Right lobe of liver (tissue), 6 donors: Measurements from ENCODE around the gene PEAK1. TPM values are rescaled to one million over a fixed set of nuclear protein-coding genes. Genes with fewer than 3 reads are reported as not detected.

Experiments used
- ATAC-seq, 4 donors: fragments of 200-7000 bp; cut with Tn5 transposase; one replicate each; pipeline ENCODE4 v1.9.1; 2020; ENCODE audit warnings: mild to moderate bottlenecking in 4 of 4, moderate library complexity in 4 of 4
- DNase-seq, 3 donors: peaks; one replicate each; pipeline ENCODE4 v3.0.0-alpha.2; 2020
- H3K27ac ChIP-seq, 3 donors: fragments of 200-600 bp; one replicate each; pipeline ENCODE4 v1.8.0; 2022
- H3K27me3 ChIP-seq, 2 donors: fragments of 200-600 bp; one replicate each; pipeline ENCODE4 v1.8.0; 2022
- H3K36me3 ChIP-seq, 4 donors: fragments of 200-600 bp; sonication (generic) in 1 of 4; one replicate each; pipeline versions ENCODE4 v1.5.1 to v1.8.0; 2017 to 2022; ENCODE audit warnings: control low read depth in 1 of 4
- H3K4me1 ChIP-seq, 4 donors: fragments of 200-600 bp; sonication (generic) in 1 of 4; one replicate each; pipeline versions ENCODE4 v1.5.1 to v1.8.0; 2017 to 2022; ENCODE audit warnings: control low read depth in 1 of 4
- H3K4me3 ChIP-seq, 3 donors: fragments of 200-600 bp; one replicate each; pipeline ENCODE4 v1.8.0; 2022
- H3K9me3 ChIP-seq, 4 donors: fragments of 200-600 bp; sonication (generic) in 1 of 4; one replicate each; pipeline versions ENCODE4 v1.5.1 to v1.8.0; 2017 to 2022; ENCODE audit warnings: control low read depth in 1 of 4
- POLR2A ChIP-seq: fragments of 450-650 bp; IDR thresholded peaks from one replicate; pipeline ENCODE4 v1.6.1; 2017; ENCODE audit warnings: antibody characterized with exemption, mild to moderate bottlenecking
- WGBS: methylation state at CpG from one replicate; pipeline ENCODE4 v1.1.6; 2018; ENCODE audit warnings: low coverage, low lambda C conversion rate; ENCODE audit not compliant: insufficient coverage; ENCODE audit errors: missing lambda C conversion rate; 5-methylcytosine and 5-hydroxymethylcytosine counted together
- intact Hi-C, 2 donors: fragments of 100-400 bp; cut with DNase I; formaldehyde crosslinking; loops; one replicate each; pipeline versions ENCODE4 v1.11.2 to v1.14.1; 2022
- total RNA-seq, 6 experiments: library from RNA; depleted of rRNA in 2 of 6; stranded (reverse); fragments of >200 nt in 2 of 6; fragmentation: NEBNext Ultra II Directional in 3 of 6; extraction: Animal tissue kit (Norgen Biotek cat#: 25700) in 3 of 6; gene quantifications; one replicate each; pipeline versions ENCODE4 v1.1.0 to v1.2.4, GENCODE V29; 2016 to 2023
- TF ChIP-seq, protein P1 (sequence below), 4 donors: fragments of 200-600 bp in 3 of 4; fragments of 450-650 bp in 1 of 4; IDR thresholded peaks; one replicate each; pipeline versions ENCODE4 v1.5.1 to v1.8.0; 2016 to 2022; ENCODE audit warnings: antibody characterized with exemption in 4 of 4, mild to moderate bottlenecking in 2 of 4
- donor health status: DM: no; HTN: yes; CAD: no.
- donor health status: DM: no; HTN: no; CAD: no.
- donor health status: DM: no; HTN: no; CAD: no.
- donor health status: DM: no; HTN: yes; CAD: no.
- donor health status: DM: no; HTN: yes; CAD: no.

PEAK1 gene
- total RNA-seq, 6 experiments from 2014 or later, result 5.9 to 18.4 (median 10.1) TPM

- no peak for TF ChIP-seq POLR2A
- TF ChIP-seq, protein P1, sequence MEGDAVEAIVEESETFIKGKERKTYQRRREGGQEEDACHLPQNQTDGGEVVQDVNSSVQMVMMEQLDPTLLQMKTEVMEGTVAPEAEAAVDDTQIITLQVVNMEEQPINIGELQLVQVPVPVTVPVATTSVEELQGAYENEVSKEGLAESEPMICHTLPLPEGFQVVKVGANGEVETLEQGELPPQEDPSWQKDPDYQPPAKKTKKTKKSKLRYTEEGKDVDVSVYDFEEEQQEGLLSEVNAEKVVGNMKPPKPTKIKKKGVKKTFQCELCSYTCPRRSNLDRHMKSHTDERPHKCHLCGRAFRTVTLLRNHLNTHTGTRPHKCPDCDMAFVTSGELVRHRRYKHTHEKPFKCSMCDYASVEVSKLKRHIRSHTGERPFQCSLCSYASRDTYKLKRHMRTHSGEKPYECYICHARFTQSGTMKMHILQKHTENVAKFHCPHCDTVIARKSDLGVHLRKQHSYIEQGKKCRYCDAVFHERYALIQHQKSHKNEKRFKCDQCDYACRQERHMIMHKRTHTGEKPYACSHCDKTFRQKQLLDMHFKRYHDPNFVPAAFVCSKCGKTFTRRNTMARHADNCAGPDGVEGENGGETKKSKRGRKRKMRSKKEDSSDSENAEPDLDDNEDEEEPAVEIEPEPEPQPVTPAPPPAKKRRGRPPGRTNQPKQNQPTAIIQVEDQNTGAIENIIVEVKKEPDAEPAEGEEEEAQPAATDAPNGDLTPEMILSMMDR (IDR thresholded peaks at IDR 0.05), result no peak
- Histone ChIP-seq H3K9me3 (no peaks in the 10 kb centered on the region), H3K27ac (no peak overlapping the region), H3K27me3 (no peaks in the 10 kb centered on the region), H3K4me3 (no peak overlapping the region), H3K36me3 (no peaks in the 10 kb centered on the region), H3K4me1 (peaks cover 0 to 6% (median 0%) of the 10 kb centered on the region in 4 donors)
- DNase-seq (no peak), ATAC-seq (no peak)
- intact Hi-C loops, result no loop called here
- WGBS, result 33% methylated on average over 1 of the region's 5 CpGs
Measured at GRCh38 chr15:77081971-77082370, 337.9 kb downstream of the PEAK1 start.

DNA sequence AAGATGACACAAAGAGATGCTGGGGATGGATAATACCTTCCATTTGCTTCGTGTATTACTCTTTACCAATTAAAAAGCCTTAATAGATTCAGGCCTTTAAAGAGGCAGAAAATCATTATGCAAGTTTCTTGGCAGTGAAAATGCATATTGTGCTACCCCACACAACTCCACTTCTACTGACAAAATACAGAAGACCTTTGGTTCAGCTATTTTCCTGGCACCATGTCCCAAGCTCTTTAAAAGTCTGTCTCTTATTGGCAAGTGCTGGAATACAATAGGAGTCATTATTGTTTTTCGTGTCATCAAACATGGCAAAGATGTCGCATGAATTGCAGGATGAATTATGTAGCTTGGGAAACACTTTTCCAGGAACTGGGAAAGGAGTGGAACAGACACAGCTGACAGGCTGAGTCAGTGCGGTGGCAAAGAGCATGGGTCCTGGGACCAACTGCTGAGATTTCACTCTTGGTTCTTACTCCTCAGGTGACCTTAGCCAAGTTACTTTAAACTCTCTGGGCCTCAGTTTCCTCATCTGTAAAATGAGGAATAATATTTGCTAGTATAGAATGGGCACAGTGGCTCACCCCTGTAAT lies 343.5 kb downstream of the PEAK1 start:
- ATAC-seq, result no peak

DNA sequence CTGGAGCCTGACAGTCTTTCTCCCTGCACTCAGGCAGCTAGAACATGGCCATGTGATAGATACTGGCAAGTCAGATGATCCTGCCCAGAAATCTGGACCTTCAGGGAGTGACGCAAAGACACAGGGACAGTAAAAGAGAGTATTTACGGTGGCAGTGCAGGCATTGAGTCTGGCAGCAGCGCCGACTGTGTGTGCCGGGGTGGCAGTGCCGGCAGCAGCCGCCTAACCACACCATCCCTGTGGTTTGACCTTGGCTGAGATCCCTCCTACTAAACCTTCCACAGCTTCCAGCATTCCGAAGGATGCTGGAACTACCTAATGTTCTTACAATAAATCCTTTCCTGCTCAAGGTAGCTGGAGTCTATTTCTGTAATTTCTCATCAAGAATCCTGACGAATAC lies 344.4 kb downstream of the PEAK1 start:
- no peaks in the 10 kb centered on the region for H3K36me3 ChIP-seq
- ATAC-seq (no peak), DNase-seq (no peak)
- no peak overlapping the region for H3K27ac ChIP-seq
- no peaks in the 10 kb centered on the region for H3K4me1 ChIP-seq
- no peaks in the 10 kb centered on the region for H3K9me3 ChIP-seq
- 72% methylated on average over 9 of the region's 9 CpGs for WGBS
- intact Hi-C loops, result no loop called here
- H3K4me3 ChIP-seq, result no peak overlapping the region
- no peak for TF ChIP-seq POLR2A
- TF ChIP-seq, protein P1 (IDR thresholded peaks at IDR 0.05), result no peak
- no peaks in the 10 kb centered on the region for H3K27me3 ChIP-seq

More for the DNA sequence above, 343.5 kb downstream of the PEAK1 start:
- intact Hi-C loops, result no loop called here
- H3K27ac ChIP-seq, result no peak overlapping the region
- H3K27me3 ChIP-seq, result no peaks in the 10 kb centered on the region
- no peaks in the 10 kb centered on the region for H3K36me3 ChIP-seq
- TF ChIP-seq, protein P1 (IDR thresholded peaks at IDR 0.05), result no peak
- H3K9me3 ChIP-seq, result no peaks in the 10 kb centered on the region
- no peak overlapping the region for H3K4me3 ChIP-seq
- 65% methylated on average over 3 of the region's 4 CpGs for WGBS
- H3K4me1 ChIP-seq, result no peaks in the 10 kb centered on the region
- no peak for DNase-seq

GRCh38 chr15:77074350-77074749 lies 345.6 kb downstream of the PEAK1 start:
- Histone ChIP-seq H3K36me3 (no peaks in the 10 kb centered on the region), H3K27ac (no peak overlapping the region), H3K4me1 (peaks cover 0 to 5% (median 2%) of the 10 kb centered on the region in 4 donors), H3K4me3 (no peak overlapping the region), H3K9me3 (no peaks in the 10 kb centered on the region), H3K27me3 (no peaks in the 10 kb centered on the region)
- ATAC-seq (no peak), DNase-seq (no peak)
- intact Hi-C loops, result no loop called here
- TF ChIP-seq, protein P1 (IDR thresholded peaks at IDR 0.05), result no peak
- TF ChIP-seq POLR2A, result no peak
- WGBS, result 60% methylated on average over 1 of the region's 2 CpGs
